Measurements from ENCODE around the gene GSTM4. TPM values are rescaled to one million over a fixed set of nuclear protein-coding genes. Genes with fewer than 3 reads are reported as not detected.

GSTM4 gene
- total and polyA plus RNA-seq, 9 of the 15 experiments (the other 6 are each of a cell fraction or from before 2014, with no cell fraction given): 18.8 to 53.4 (median 38.8) TPM

DNA sequence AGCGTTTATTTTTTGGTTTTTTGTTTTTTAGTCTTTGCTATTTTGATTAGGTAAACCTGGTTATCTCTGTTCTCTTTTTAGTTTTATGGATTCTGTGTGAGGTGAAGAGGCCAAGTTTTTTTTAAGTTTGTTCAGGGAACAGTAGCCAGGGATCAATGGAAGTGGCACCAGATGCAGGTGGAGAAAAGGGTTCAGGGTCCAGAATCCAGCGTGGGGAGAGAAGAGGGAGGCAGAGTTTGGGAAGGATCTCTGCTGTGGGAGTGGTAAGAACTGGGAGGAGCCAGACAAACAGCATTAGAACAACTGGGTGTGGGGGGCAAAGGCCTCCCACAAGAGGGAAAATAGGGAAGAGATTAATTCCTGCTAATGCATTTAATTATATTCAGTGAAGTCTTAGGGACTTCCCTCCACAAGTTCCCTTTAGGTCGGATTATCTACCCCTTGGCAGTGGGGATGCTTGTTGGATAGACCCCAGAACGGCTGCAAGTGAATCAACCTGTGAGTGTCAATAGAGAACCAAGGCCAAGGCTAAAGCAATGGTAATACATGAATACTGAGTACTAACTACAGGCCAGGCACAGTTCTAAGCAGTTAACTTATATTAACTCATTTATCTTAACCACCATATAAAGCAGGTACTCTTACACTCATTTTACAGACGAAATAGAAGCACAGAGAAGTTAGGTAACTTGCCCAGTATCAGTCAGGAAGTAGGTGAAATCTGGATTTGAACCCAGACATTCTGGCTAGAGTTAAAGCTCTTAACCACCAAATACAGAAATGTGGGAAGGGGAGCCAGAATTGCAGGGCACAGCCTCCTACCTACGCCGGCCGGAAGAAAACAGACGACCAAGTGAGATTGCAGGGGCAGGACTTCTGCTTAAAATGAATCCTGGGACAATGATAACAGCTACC lies 37.0 kb upstream of the GSTM4 start (continued):
- no peak for TF ChIP-seq THRA (IDR thresholded peaks at IDR 0.05)
- no peak for TF ChIP-seq HMGXB4 (CRISPR knock-in tag; IDR thresholded peaks at IDR 0.05)
- no peak for TF ChIP-seq CGGBP1 (CRISPR knock-in tag; IDR thresholded peaks at IDR 0.05)
- TF ChIP-seq, protein P1, sequence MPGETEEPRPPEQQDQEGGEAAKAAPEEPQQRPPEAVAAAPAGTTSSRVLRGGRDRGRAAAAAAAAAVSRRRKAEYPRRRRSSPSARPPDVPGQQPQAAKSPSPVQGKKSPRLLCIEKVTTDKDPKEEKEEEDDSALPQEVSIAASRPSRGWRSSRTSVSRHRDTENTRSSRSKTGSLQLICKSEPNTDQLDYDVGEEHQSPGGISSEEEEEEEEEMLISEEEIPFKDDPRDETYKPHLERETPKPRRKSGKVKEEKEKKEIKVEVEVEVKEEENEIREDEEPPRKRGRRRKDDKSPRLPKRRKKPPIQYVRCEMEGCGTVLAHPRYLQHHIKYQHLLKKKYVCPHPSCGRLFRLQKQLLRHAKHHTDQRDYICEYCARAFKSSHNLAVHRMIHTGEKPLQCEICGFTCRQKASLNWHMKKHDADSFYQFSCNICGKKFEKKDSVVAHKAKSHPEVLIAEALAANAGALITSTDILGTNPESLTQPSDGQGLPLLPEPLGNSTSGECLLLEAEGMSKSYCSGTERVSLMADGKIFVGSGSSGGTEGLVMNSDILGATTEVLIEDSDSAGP (CRISPR knock-in tag; IDR thresholded peaks at IDR 0.05): no peak
- no peak for TF ChIP-seq NFE2L1 (tag; IDR thresholded peaks at IDR 0.05; ENCODE audit: borderline replicate concordance, low read depth)

Data from K562 (cell line).